ENCODE data around the gene PTGER4. TPM values are rescaled to one million over a fixed set of nuclear protein-coding genes. Genes with fewer than 3 reads are reported as not detected.
"Not testable (repeated sequence)": the region's sequence is repeated elsewhere in the genome, so short reads cannot be mapped to it uniquely, and the experiment has no call there.

Gene PTGER4
- 10 to 100 TPM; 10.1 to 10.8 (median 10.7) TPM for polyA plus RNA-seq (ENCODE audit: insufficient read length in 3 of 3)
- long read RNA-seq, donor 1, partial matches to known transcripts = 0 of 4 reads
- long read RNA-seq, donor 1, other reads (novel, unspliced or antisense) = 0 of 4 reads
- long read RNA-seq, donor 2, transcript PTGER4-201 (3 exons, 3,848 nt) = major isoform, 5 of 14 reads
- long read RNA-seq, donor 2, partial matches to known transcripts = 5 of 14 reads
- long read RNA-seq, donor 2, other reads (novel, unspliced or antisense) = 0 of 14 reads
- long read RNA-seq, donor 3, transcript PTGER4-201 (3 exons, 3,848 nt) = major isoform, 6 of 17 reads
- long read RNA-seq, donor 3, transcript PTGER4-205 (2 exons, 1,279 nt) = minor isoform, 5 of 17 reads
- long read RNA-seq, donor 3, partial matches to known transcripts = 5 of 17 reads
- long read RNA-seq, donor 3, other reads (novel, unspliced or antisense) = 0 of 17 reads
- long read RNA-seq, donor 4, partial matches to known transcripts = 0 of 6 reads
- long read RNA-seq, donor 4, other reads (novel, unspliced or antisense) = 0 of 6 reads
- long read RNA-seq, donor 5 = 0 reads
- long read RNA-seq, donor 6, transcript PTGER4-205 (2 exons, 1,279 nt) = major isoform, 6 of 10 reads
- long read RNA-seq, donor 6, partial matches to known transcripts = 0 of 10 reads
- long read RNA-seq, donor 6, other reads (novel, unspliced or antisense) = 0 of 10 reads
- long read RNA-seq, donor 7, partial matches to known transcripts = 0 of 5 reads
- long read RNA-seq, donor 7, other reads (novel, unspliced or antisense) = 0 of 5 reads
- long read RNA-seq, donor 8 = 0 reads
- long read RNA-seq, donor 9, partial matches to known transcripts = 6 of 9 reads
- long read RNA-seq, donor 9, other reads (novel, unspliced or antisense) = 0 of 9 reads
- long read RNA-seq, donor 10, partial matches to known transcripts = 9 of 11 reads
- long read RNA-seq, donor 10, other reads (novel, unspliced or antisense) = 0 of 11 reads
- long read RNA-seq, donor 11, partial matches to known transcripts = 0 of 7 reads
- long read RNA-seq, donor 11, other reads (novel, unspliced or antisense) = 0 of 7 reads
- long read RNA-seq, donor 12, partial matches to known transcripts = 0 of 3 reads
- long read RNA-seq, donor 12, other reads (novel, unspliced or antisense) = 0 of 3 reads
- long read RNA-seq, donor 13 = 0 reads
- long read RNA-seq, donor 14, partial matches to known transcripts = 0 of 3 reads
- long read RNA-seq, donor 14, other reads (novel, unspliced or antisense) = 0 of 3 reads
- long read RNA-seq, donor 15, partial matches to known transcripts = 0 of 5 reads
- long read RNA-seq, donor 15, other reads (novel, unspliced or antisense) = 0 of 5 reads
- long read RNA-seq, donor 16, transcript PTGER4-205 (2 exons, 1,279 nt) = major isoform, 9 of 224 reads
- long read RNA-seq, donor 16, transcript PTGER4-201 (3 exons, 3,848 nt) = minor isoform, 5 of 224 reads
- long read RNA-seq, donor 16, partial matches to known transcripts = 145 of 224 reads
- long read RNA-seq, donor 16, other reads (novel, unspliced or antisense) = 65 of 224 reads

- DNase-seq (ENCODE audit: extremely low read depth in 1 of 11, low read depth in 9 of 11, low spot score in 4 of 11) = no peak
These were observed at the start of gene PTGER4 for GRCh38 chr5:40679913-40680681. PTGER4 (plus strand) TSS chr5:40679915; CDS start chr5:40680994, 1,079 bp downstream.

GRCh38 chr5:40630126-40630525 is 49.6 kb upstream of the PTGER4 start:
- DNase-seq (ENCODE audit: extremely low read depth in 1 of 11, low read depth in 9 of 11, low spot score in 4 of 11) = no peak

GRCh38 chr5:40631236-40631635 is 48.5 kb upstream of the PTGER4 start:
- DNase-seq (ENCODE audit: extremely low read depth in 1 of 11, low read depth in 9 of 11, low spot score in 4 of 11) = no peak

GRCh38 chr5:40634154-40634553 is 45.6 kb upstream of the PTGER4 start:
- DNase-seq (ENCODE audit: extremely low read depth in 1 of 11, low read depth in 9 of 11, low spot score in 4 of 11) = no peak

GRCh38 chr5:40634593-40634992 is 45.1 kb upstream of the PTGER4 start:
- no peak for DNase-seq (ENCODE audit: extremely low read depth in 1 of 11, low read depth in 9 of 11, low spot score in 4 of 11)

- DNase-seq (ENCODE audit: extremely low read depth in 1 of 11, low read depth in 9 of 11, low spot score in 4 of 11) = not testable (repeated sequence)
These were observed 40.2 kb upstream of the PTGER4 start for GRCh38 chr5:40639531-40639930.

GRCh38 chr5:40646266-40646665 is 33.4 kb upstream of the PTGER4 start:
- DNase-seq (ENCODE audit: extremely low read depth in 1 of 11, low read depth in 9 of 11, low spot score in 4 of 11) = peak in 5 of 11 donors; percentile 20 to 65 (median 41)

- no peak for DNase-seq (ENCODE audit: extremely low read depth in 1 of 11, low read depth in 9 of 11, low spot score in 4 of 11)
These were observed 31.6 kb upstream of the PTGER4 start for GRCh38 chr5:40648150-40648549.

GRCh38 chr5:40649463-40650030 is 30.2 kb upstream of the PTGER4 start:
- DNase-seq (ENCODE audit: extremely low read depth in 1 of 11, low read depth in 9 of 11, low spot score in 4 of 11) = no peak

- no peak for DNase-seq (ENCODE audit: extremely low read depth in 1 of 11, low read depth in 9 of 11, low spot score in 4 of 11)
These were observed 28.5 kb upstream of the PTGER4 start for GRCh38 chr5:40651201-40651600.

GRCh38 chr5:40652441-40653220 is 27.1 kb upstream of the PTGER4 start:
- DNase-seq (ENCODE audit: extremely low read depth in 1 of 11, low read depth in 9 of 11, low spot score in 4 of 11) = no peak

- DNase-seq (ENCODE audit: extremely low read depth in 1 of 11, low read depth in 9 of 11, low spot score in 4 of 11) = no peak
These were observed 26.3 kb upstream of the PTGER4 start for GRCh38 chr5:40653221-40654022.

- DNase-seq (ENCODE audit: extremely low read depth in 1 of 11, low read depth in 9 of 11, low spot score in 4 of 11) = no peak
These were observed 25.2 kb upstream of the PTGER4 start for GRCh38 chr5:40654377-40654991.

GRCh38 chr5:40655138-40655537 is 24.6 kb upstream of the PTGER4 start:
- no peak for DNase-seq (ENCODE audit: extremely low read depth in 1 of 11, low read depth in 9 of 11, low spot score in 4 of 11)

- DNase-seq (ENCODE audit: extremely low read depth in 1 of 11, low read depth in 9 of 11, low spot score in 4 of 11) = not testable (repeated sequence)
These were observed 23.6 kb upstream of the PTGER4 start for GRCh38 chr5:40656091-40656490.

GRCh38 chr5:40656766-40657165 is 22.9 kb upstream of the PTGER4 start:
- DNase-seq (ENCODE audit: extremely low read depth in 1 of 11, low read depth in 9 of 11, low spot score in 4 of 11) = no peak
